Measurements from ENCODE around the gene KAZN.
"Not testable (repeated sequence)": the region's sequence is repeated elsewhere in the genome, so short reads cannot be mapped to it uniquely, and the experiment has no call there.

Gene KAZN

DNA sequence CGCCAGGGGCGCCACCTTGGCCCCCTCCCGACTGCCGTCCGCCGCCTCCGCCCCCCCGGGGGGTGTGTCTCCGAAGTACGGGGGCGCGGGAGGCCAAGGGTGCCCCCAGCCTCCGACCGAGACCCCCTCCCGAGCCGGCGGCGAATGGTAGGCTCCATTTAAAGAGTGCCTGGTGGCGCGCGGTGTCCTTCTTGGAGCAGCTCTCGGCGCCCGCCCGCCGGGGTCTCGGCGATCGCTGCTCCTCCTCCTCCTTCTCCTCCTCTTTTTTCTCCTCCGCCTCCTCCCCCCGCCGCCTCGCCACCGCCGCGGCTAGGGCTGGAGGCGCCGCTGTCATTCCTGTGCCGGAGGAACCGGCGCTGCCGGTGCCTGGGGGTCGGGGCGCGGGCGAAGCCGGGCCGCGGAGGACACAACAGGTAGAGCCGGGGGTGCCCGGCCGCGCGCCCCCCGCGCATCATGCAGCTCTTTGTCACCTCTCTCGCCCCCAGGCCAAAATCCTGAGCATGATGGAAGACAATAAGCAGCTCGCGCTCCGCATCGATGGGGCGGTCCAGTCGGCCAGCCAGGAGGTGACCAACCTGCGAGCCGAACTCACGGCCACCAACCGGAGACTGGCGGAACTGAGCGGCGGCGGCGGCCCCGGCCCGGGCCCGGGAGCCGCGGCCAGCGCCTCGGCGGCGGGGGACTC lies at the start of gene KAZN:
Gene KAZN (plus strand): TSS at position 188 of the 685 bp plus-strand sequence.
- no peak for DNase-seq

DNA sequence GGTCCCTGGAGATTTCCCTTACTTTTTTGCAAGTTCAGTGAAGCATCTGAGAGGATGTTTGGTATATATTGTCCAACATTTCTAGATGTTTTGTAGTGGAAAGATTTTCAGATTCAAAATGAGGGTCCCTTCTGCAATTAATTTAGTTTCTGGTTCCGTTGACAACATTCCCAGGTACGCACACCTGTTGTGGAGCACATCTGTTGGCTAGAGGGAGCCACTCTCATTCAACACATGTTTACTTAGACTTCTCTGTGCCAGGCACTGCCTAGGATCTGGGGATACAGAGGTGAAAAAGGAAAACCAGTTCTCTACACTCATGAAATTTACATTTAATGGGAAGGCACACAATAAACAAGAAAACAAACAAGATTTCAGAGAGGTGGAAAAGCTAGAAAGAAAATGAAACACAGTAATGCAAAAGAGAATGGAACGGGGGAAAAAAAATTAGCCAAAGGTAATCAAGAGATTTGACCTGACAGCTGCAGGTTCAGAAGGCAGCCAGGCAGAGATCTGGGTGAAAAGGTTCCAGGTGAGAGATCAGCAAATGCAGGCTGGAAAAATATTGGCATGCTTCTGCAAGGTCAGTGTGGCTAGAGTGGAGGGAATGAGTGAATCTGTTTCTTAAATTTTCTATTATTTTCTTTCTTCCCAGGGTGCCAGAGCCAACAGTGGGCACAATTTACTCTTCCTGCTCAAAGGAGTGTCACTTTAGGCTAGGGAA lies 48.4 kb upstream of the KAZN start:
- no peak for DNase-seq

GRCh38 chr1:14551386-14551785 lies 47.1 kb upstream of the KAZN start:
- DNase-seq = no peak

DNA sequence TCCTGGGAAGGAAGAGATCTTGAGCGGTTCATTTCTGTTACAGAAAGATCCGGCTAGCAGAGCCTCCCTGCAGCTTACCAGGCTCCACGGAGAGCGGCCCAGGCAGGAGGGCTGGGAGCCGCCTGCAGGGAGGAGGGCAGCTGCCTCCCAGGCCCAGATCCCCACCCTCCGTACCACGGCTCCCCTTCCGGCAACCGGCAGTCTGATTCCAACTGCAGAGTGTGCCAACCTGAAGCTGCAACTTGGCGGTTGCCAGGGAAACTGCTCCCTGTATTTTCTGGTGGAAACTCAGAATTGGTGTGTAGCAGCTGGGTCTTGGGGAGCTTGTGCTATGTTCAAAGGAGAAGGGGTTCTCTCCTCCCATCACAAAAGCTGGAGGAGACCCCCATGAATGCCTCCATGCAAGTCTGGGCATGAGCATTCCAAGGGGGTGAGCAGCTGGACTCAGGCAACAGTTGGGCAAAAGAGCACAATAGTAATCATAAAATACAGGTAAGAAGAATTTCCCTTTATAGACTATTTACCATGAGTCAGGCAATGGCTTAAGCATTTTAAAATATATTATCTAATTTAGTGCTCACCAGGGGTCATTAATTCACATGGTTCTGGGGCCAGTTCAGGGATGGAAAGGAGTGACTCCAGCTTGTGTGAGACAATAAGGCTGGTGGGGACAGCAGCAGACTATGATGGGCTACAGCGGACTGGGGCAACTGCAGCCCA lies 46.1 kb upstream of the KAZN start:
- no peak for DNase-seq

- no peak for DNase-seq
Measured at GRCh38 chr1:14553711-14554110, 44.8 kb upstream of the KAZN start.

DNA sequence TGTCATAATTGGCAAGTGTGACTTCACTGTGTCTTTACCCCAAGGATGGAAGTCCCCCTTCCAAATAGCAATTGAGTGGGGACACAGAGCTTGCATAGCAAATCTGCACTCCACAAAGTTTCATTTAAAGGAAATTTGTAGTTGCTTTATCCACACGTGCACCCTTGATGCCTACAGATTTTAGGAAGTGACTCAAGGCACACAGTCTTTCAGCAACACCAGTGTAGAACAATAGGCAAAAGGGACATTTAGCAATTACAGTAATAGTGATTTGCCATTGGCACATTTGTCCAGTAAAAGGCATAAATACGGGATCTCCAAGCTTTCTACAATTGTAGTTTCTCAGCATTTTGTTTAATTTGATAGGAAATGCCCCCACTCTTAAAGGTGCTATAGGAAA lies 43.4 kb upstream of the KAZN start:
- DNase-seq = no peak

- no peak for DNase-seq
Measured at GRCh38 chr1:14561014-14561693, 37.3 kb upstream of the KAZN start.

DNA sequence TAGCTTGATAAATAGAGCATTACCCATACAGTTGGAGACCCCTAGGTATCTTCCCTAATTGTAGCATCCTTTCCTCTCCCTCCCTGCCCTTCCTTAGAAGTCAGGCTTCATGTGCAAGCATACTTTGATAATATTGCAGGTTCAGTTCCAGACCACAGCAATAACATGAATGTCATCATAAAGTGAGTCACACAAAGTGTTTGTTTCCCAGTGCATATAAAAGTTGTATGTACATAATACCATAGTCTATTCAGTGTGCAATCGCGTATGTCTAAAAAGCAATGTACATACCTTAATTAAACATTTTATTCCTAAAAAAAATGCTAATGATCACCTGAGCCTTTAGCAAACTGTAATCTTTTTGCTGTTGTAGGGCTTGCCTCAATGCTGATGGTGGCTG lies 33.4 kb upstream of the KAZN start:
- DNase-seq = no peak

DNA sequence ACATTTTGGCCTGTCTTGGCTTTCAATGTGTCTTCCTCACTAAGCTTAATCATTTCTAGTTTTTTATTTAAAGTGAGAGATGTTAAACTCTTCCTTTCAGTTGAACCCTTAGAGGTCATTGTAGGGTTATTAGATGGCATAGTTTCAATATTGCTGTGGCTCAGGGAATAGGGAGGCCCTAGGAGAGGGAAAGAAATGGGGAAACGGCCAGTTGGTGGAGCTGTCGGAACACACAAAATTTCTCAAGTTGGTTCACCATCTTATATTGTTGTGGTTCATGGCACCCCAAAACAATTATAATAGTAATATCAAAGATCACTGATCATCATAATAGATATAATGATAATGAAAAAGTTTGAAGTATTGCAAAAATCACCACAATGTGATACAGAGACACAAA lies 31.4 kb upstream of the KAZN start:
- no peak for DNase-seq

DNA sequence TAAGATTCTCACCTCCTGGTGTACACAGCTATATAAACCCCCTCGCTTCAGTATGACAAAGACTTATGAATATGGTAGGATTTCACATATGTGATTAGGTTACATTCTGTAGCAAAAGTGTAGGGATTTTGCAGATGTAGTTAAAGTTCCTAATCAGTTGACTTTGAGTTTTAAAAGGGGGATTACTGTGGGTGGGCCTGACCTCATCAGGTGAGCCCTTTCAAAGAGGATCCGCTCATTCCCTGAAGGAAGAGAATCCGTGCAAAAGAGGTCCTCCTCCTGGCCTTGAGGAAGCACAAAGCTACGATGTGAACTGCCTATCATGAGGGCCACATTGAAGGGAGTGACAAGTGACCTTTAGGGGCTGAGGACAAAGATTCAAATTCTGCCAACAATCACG lies 30.6 kb upstream of the KAZN start:
- no peak for DNase-seq

- DNase-seq = no peak
Measured at GRCh38 chr1:14568716-14569355, 29.6 kb upstream of the KAZN start.

- no peak for DNase-seq
Measured at GRCh38 chr1:14570514-14570913, 28.0 kb upstream of the KAZN start.

DNA sequence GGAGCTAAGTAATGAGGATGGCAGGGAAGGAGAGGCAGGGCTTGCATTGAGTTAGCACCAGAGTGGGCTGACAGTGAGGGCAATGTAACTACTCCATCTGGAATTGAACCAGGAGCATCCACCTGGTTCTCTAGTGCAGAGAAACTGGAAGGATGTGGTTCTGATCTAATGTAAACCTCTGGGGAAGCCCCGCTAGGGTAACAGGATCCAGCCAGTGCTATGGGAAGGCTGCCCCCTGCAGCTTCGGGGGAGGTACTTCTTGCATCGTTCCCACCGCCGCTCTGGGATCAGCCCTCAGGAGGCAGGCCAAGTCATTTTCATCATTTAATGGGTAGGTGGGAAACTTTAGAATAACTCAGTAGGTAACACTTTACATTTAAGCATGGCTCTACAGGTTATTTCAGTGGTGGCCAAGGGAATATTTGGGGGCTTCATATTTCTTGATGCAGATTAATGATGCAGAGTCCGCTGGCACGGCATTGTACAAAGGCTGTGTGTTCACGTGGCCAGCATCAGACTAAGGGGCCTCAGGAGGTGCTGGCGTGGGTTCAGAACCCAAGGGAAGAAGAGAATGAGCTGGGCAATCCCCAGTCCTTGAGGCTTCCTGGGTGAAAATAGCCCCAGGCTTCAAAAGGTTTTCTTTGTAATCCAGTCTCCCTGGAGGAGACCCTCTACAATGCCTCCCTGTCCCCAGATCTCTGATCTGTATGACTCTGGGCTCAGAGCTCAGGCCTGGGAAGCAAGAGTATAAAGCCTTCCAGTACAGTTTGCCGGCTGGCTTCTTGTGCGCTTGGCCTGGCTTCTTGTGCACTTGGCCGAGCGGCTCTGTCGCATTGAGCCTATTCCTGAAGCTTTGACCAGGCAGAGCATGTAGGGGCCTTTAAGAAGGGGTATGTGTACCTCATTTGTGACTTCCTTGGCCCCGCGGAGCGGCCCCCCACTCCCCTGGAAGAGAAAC lies 26.4 kb upstream of the KAZN start:
- no peak for DNase-seq

DNA sequence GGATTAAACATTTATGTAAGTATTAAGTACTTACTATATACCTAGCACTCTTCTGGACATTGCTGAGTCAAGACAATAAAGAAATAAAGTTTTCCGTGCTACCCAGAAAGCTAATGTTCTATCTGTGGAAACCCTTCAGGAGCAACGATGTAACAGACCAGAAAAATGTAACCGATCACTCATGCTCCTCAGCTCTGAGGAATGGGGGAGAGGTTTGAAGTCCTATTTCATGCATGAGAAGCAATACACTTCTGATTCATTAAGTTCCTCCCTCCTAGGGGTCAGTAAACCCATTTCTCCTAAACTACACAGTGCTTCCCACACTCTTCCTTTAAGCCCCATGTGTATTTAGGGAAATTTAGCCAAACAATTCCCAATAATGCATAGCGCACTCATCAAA lies 25.6 kb upstream of the KAZN start:
- DNase-seq = no peak

DNA sequence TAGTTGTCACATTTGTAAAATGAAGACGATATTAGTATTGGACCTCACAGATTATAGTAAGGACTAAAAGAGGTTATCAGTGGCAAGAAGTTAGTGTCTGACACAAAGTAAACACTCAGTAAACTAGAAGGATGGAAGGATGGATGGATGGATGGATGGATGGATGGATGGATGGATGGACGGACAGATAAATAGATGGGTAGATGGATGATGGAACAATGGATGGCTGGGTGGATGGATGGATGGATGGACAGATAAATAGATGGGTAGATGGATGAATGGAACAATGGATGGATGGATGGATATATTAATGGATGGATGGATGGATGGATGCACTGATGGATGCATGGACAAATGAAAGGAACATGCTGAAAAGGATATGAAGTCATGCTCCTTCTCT lies 22.3 kb upstream of the KAZN start:
- DNase-seq = no peak

GRCh38 chr1:14577261-14577660 lies 21.2 kb upstream of the KAZN start:
- no peak for DNase-seq

DNA sequence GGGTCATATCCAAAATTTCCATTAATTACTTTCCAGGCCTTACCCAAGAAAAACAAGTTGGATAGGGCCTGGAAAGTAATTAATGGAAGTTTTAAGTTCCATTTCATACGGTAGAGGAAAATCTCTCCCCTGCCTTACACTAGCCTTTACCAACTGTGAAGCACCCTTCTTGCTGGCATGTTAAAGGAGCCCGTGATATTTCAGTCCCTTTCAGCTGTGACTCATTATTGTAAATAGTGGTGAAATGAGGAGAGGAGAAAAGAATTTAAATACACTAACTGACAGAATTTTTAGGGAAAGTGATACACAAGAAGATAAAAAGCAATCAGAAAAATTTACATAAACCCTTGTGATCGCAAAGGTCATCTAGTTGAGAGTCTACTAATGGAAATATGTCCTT lies 20.3 kb upstream of the KAZN start:
- no peak for DNase-seq

GRCh38 chr1:14580295-14580694 lies 18.2 kb upstream of the KAZN start:
- not testable (repeated sequence) for DNase-seq

GRCh38 chr1:14580986-14581385 lies 17.5 kb upstream of the KAZN start:
- no peak for DNase-seq

DNA sequence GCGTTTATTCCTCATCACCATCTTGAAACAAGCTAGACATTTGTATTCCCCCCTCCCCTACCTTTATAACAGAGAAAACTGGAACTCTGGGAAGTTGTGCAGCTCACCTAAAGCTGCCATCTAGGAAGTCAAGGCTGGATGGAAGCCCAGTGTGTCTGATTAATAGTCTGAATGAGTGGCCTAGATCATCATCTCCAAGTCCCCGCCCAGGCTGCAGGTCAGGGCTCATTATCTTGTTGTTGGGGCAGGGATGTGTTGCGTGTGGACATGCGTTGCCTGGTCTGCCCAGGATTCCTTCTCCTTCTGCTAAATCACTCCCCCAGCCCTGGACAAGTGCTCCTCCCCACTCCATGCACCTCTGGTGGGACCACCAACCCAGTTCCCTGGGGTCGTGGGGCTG lies 14.7 kb upstream of the KAZN start:
- DNase-seq = no peak

DNA sequence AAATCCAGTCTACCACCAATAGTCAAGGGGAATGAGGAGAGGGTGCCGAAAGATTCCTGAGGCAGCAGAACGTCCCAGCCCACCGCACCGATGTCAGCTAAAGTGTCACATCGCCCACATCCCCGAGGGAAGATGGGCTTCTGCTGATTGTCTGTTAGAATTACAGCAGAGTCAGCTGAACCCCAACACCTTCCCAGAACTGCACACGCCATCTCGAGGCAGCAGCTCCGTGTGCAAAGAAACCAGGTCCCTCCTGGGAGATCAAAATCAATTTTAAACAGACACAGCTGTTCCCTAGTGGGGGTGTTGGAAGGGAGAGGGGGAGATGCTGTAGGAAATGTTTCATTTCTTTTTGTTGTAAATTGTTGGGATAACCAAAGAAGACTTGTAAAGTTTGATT lies 12.8 kb upstream of the KAZN start:
- DNase-seq = no peak

All from activated CD8-positive, alpha-beta memory T cell treated with anti-CD3 and anti-CD28 coated beads for 24 hours (primary cell).